Prostate gland (tissue), 2 donors: Measurements from ENCODE around the gene NES. TPM values are rescaled to one million over a fixed set of nuclear protein-coding genes. Genes with fewer than 3 reads are reported as not detected.

Source experiments
- DNase-seq: peaks from one replicate; pipeline ENCODE4 v3.0.0-alpha.2; 2019; ENCODE audit warnings: low spot score
- H3K27ac ChIP-seq, 2 donors: fragments of 200-600 bp; sonication (generic); 2 replicates each; pipeline ENCODE4 v1.5.1; 2017 to 2019
- H3K27me3 ChIP-seq: fragments of 200-600 bp; sonication (generic); replicated peaks from 2 replicates; pipeline ENCODE4 v1.5.1; 2019; ENCODE audit not compliant: insufficient read depth
- H3K36me3 ChIP-seq, 2 donors: fragments of 200-600 bp; sonication (generic); 1 replicate in 1 of 2; 2 replicates in 1 of 2; pipeline versions ENCODE4 v1.5.1 to v1.8.1; 2017 to 2019
- H3K4me1 ChIP-seq: fragments of 200-600 bp; sonication (generic); replicated peaks from 2 replicates; pipeline ENCODE4 v1.5.1; 2019
- H3K4me3 ChIP-seq, 2 donors: fragments of 200-600 bp; sonication (generic); 2 replicates each; pipeline ENCODE4 v1.5.1; 2017 to 2019
- H3K9me3 ChIP-seq: fragments of 200-600 bp; sonication (generic); 2 replicates; pipeline ENCODE4 v1.5.1; 2017
- CTCF ChIP-seq, 4 experiments: fragments of 200-600 bp in 2 of 4; fragments of 450-650 bp in 2 of 4; sonication (generic) in 2 of 4; IDR thresholded peaks; 1 replicate in 3 of 4; 2 replicates in 1 of 4; pipeline ENCODE4 v1.5.1; 2016 to 2019; ENCODE audit warnings: antibody characterized with exemption in 4 of 4, mild to moderate bottlenecking in 2 of 4, moderate library complexity in 2 of 4
- POLR2A ChIP-seq: fragments of 450-650 bp; IDR thresholded peaks from one replicate; pipeline ENCODE4 v1.6.1; 2016; ENCODE audit warnings: antibody characterized with exemption, mild to moderate bottlenecking
- POLR2AphosphoS5 ChIP-seq: sonication (generic); formaldehyde crosslinking; IDR thresholded peaks from one replicate; pipeline ENCODE4 v1.6.1; 2017; ENCODE audit warnings: antibody characterized with exemption
- WGBS: methylation state at CpG from one replicate; pipeline ENCODE4 v1.1.5; 2018; 5-methylcytosine and 5-hydroxymethylcytosine counted together
- intact Hi-C: fragments of 100-400 bp; cut with DNase I; formaldehyde crosslinking; loops from one replicate; pipeline ENCODE4 v1.14.2; 2022
- total RNA-seq, 2 donors: library from RNA; depleted of rRNA; stranded (reverse); fragments of >200 nt; gene quantifications; one replicate each; pipeline ENCODE4 v1.1.0, GENCODE V29; 2016

NES gene
- total RNA-seq, 2 donors from 2014 or later = 11.2 to 33.4 TPM

- DNase-seq = no peak
- H3K36me3 ChIP-seq = no peaks in the 10 kb centered on the region
- no peak overlapping the region for H3K4me3 ChIP-seq
- H3K9me3 ChIP-seq = no peaks in the 10 kb centered on the region
- H3K27ac ChIP-seq = no peak overlapping the region
- WGBS = 33% methylated on average over 4 of the region's 4 CpGs
- peaks cover 10% of the 10 kb centered on the region for H3K4me1 ChIP-seq
- TF ChIP-seq POLR2A (no peak), POLR2AphosphoS5 (no peak), CTCF (IDR thresholded peaks at IDR 0.05) (no peak)
- H3K27me3 ChIP-seq = no peaks in the 10 kb centered on the region
- intact Hi-C loops = no loop called here
Measured at GRCh38 chr1:156703741-156704140, 26.5 kb upstream of the NES start.

DNA sequence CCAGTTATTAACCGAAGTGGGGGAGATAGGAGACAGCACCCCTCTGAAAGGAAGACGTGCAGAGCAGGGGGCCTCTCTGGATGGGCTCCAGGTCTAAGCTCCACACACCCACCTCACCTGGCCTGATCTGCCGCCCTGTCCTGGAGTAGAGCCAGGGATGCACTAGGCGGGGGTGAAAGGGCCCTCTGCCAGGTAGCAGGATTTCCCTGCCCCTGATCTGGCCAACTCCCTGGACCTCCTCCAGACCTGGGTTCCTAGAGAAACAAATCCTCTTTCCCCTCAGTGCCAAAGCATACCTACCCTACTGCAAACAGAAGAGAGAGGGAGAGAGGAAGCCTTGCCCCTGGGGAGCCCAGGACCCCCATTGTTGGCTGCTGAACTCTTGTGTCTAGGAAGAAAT lies 26.1 kb upstream of the NES start:
- no peak for TF ChIP-seq POLR2AphosphoS5
- TF ChIP-seq POLR2A = no peak
- no peak for TF ChIP-seq CTCF (IDR thresholded peaks at IDR 0.05)
- Histone ChIP-seq H3K9me3 (no peaks in the 10 kb centered on the region), H3K36me3 (no peaks in the 10 kb centered on the region), H3K27me3 (no peaks in the 10 kb centered on the region), H3K4me1 (peaks cover 10% of the 10 kb centered on the region), H3K4me3 (no peak overlapping the region), H3K27ac (no peak overlapping the region)
- WGBS = 46% methylated on average over 4 of the region's 4 CpGs
- no peak for DNase-seq
- intact Hi-C loops = no loop called here

DNA sequence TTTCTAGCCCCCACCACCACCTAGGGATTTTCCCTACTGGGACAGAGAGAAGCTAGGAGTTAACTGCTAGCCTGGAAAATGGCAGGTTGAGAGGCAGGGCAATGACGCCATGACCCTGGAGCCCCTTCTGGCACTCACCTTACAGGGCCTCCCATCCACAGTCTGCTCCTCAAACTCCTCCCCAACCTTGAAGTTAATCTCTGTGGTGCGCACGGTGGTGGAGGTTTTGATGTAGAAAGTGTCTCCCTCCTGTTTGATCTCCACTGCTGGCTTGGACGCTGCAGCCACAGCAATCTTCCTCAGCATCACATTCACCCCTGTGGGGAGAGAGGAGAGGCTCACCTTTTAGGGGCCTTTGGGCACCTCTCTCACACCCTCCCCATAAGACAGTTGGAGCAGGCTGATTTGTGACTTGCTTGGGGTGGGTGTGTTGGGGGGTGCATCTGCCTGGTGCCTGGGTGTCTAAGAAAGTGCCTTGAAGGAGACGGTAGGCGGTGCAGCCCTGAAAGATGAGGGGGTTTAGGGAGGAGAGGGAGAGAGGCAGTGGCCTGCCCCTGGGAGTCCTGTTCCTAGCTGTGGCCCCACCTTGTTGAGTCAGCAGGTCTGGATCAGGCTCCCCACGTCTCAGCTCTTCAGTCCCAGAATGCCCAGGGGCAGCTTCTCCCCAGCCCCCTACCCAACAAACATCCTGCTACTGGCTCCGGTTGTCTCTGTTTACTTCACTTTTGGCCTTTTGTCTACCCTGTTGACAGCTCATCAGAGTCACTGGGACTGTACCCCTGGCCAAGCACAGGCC lies 23.7 kb upstream of the NES start:
- no peak for DNase-seq
- Histone ChIP-seq H3K27ac (no peak overlapping the region), H3K4me3 (no peak overlapping the region), H3K36me3 (no peaks in the 10 kb centered on the region), H3K4me1 (peaks cover 10% of the 10 kb centered on the region), H3K27me3 (no peaks in the 10 kb centered on the region), H3K9me3 (no peaks in the 10 kb centered on the region)
- no peak for TF ChIP-seq CTCF (IDR thresholded peaks at IDR 0.05)
- intact Hi-C loops = no loop called here
- WGBS = 58% methylated on average over 6 of the region's 8 CpGs

GRCh38 chr1:156698995-156699394 lies 21.8 kb upstream of the NES start:
- Histone ChIP-seq H3K4me3 (no peak overlapping the region), H3K27ac (no peak overlapping the region), H3K36me3 (no peaks in the 10 kb centered on the region), H3K4me1 (no peaks in the 10 kb centered on the region), H3K9me3 (no peaks in the 10 kb centered on the region), H3K27me3 (no peaks in the 10 kb centered on the region)
- intact Hi-C loops = loop anchor here (10.0 kb wide), 1 partner anchor 166 kb away; the partner anchor contains the start of gene NTRK1
- no peak for DNase-seq
- TF ChIP-seq CTCF (IDR thresholded peaks at IDR 0.05) (no peak), POLR2AphosphoS5 (no peak), POLR2A (no peak)
- 86% methylated on average over 1 of the region's 1 CpG for WGBS

DNA sequence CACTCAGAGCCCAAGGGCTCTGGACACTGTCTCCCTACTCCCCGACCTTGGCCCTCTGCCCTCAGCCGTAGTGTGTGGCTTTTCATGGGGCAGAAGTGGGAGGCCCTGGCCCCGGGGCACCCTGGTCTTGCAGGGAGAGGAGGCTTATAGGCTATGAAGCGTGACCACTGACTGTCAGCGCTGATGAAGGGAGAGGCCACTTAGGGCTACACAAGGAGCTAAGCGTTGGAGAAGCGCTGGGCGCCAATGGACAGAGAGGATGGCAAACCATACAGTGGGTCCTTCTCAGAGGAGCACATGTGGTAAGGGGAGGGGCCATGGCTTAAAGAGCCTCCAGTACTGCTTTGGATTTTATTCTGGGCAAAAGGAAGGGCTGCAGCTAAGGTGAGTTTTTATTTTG lies 20.3 kb upstream of the NES start:
- intact Hi-C loops = loop anchor here (10.0 kb wide), 1 partner anchor 167 kb away; the partner anchor contains the start of gene NTRK1
- no peak overlapping the region for H3K4me3 ChIP-seq
- 64% methylated on average over 8 of the region's 8 CpGs for WGBS
- no peak overlapping the region for H3K27ac ChIP-seq
- no peaks in the 10 kb centered on the region for H3K36me3 ChIP-seq
- H3K27me3 ChIP-seq = no peaks in the 10 kb centered on the region
- peaks cover 7% of the 10 kb centered on the region for H3K4me1 ChIP-seq
- H3K9me3 ChIP-seq = no peaks in the 10 kb centered on the region
- DNase-seq = no peak
- TF ChIP-seq POLR2A (no peak), CTCF (IDR thresholded peaks at IDR 0.05) (no peak), POLR2AphosphoS5 (no peak)
